Liver (tissue), 3 donors: ENCODE measurements around the gene SUMF2.
"Not testable (repeated sequence)": the region's sequence is repeated elsewhere in the genome, so short reads cannot be mapped to it uniquely, and the experiment has no call there.

Source experiments
- CTCF ChIP-seq: fragments of 150-350 bp; IDR thresholded peaks from 2 replicates; pipeline ENCODE4 v1.5.1; 2017; ENCODE audit warnings: improper control_type of control experiment, low read depth, low read length; ENCODE audit not compliant: missing input control
- EGR1 ChIP-seq, 2 donors: IDR thresholded peaks; 2 replicates each; pipeline ENCODE4 v1.6.1; 2016 to 2018; ENCODE audit warnings: antibody characterized with exemption in 2 of 2, low read depth in 2 of 2
- GABPA ChIP-seq, 2 donors: IDR thresholded peaks in 1 of 2; conservative IDR thresholded peaks in 1 of 2; 2 replicates each; pipeline ENCODE4 v1.6.1; 2016; ENCODE audit warnings: antibody characterized with exemption in 2 of 2, mild to moderate bottlenecking in 1 of 2, moderate library complexity in 1 of 2
- MAX ChIP-seq: IDR thresholded peaks from 2 replicates; pipeline ENCODE4 v1.6.1; 2016; ENCODE audit warnings: antibody characterized with exemption
- RAD21 ChIP-seq, 2 donors: IDR thresholded peaks; 2 replicates each; pipeline ENCODE4 v1.6.1; 2016; ENCODE audit warnings: antibody characterized with exemption in 2 of 2, mild to moderate bottlenecking in 2 of 2
- TAF1 ChIP-seq: conservative IDR thresholded peaks from 2 replicates; pipeline ENCODE4 v1.6.1; 2016; ENCODE audit warnings: antibody characterized with exemption, mild to moderate bottlenecking
- YY1 ChIP-seq: IDR thresholded peaks from 2 replicates; pipeline ENCODE4 v1.6.1; 2016; ENCODE audit warnings: antibody characterized with exemption, mild to moderate bottlenecking
- ZBTB33 ChIP-seq: IDR thresholded peaks from 2 replicates; pipeline ENCODE4 v1.6.1; 2016; ENCODE audit warnings: antibody characterized with exemption
- donor health status: healthy.
- donor health status: healthy.

GRCh38 chr7:56098187-56099008 lies 34.3 kb downstream of the SUMF2 start:
- TF ChIP-seq CTCF; RAD21 (IDR thresholded peaks at IDR 0.05); ZBTB33; MAX; YY1; GABPA (IDR thresholded peaks at IDR 0.05 in 1 of 2, conservative IDR thresholded peaks at IDR 0.05 in 1 of 2); TAF1; EGR1 (IDR thresholded peaks at IDR 0.05; ENCODE audit: low read depth in 2 of 2): not testable (repeated sequence)
